Endothelial cell of umbilical vein (primary cell): ENCODE measurements around the gene LCP1. TPM values are rescaled to one million over a fixed set of nuclear protein-coding genes. Genes with fewer than 3 reads are reported as not detected.

Experiments used
- BruUV-seq: library from RNA; stranded (reverse); fragments of 400-500 nt; replicated peaks from 2 replicates; lab custom pipeline; 2021; lab: Mats Ljungman, UMichigan
- CTCF ChIA-PET: fragments of 300-600, 350-600 bp; sonication (Branson Sonifier 250); formaldehyde crosslinking; loops from one replicate; lab custom pipeline; 2021; ENCODE audit warnings: antibody characterized with exemption, inconsistent platforms; lab: Charles Lee
- POLR2A ChIA-PET: fragments of 300-600, 350-600 bp; sonication (Branson Sonifier 250); formaldehyde crosslinking; loops from one replicate; lab custom pipeline; 2021; ENCODE audit warnings: antibody characterized with exemption, inconsistent platforms; lab: Charles Lee
- DNase-seq: peaks from one replicate; pipeline ENCODE4 v3.0.0-alpha.2; 2011; ENCODE audit warnings: low read depth, low spot score
- FAIRE-seq: peaks from 2 replicates; lab custom pipeline; 2011; peaks lifted over from hg19 to GRCh38; lab: Jason Lieb, UNC
- H2AFZ ChIP-seq: 2 replicates; pipeline ENCODE4 v1.6.0; 2012; ENCODE audit warnings: low read depth, low read length, control low read depth, inconsistent platforms
- H3K27ac ChIP-seq: 2 replicates; pipeline ENCODE4 v1.5.1; 2011; ENCODE audit warnings: low read depth, mild to moderate bottlenecking, control low read depth, low read length, moderate library complexity; ENCODE audit not compliant: insufficient read depth
- H3K27me3 ChIP-seq, 2 experiments: 2 replicates each; pipeline versions ENCODE4 v1.6.0 to v1.6.1; 2011; ENCODE audit warnings: low read length in 2 of 2, mixed read lengths in 1 of 2; ENCODE audit not compliant: control insufficient read depth in 2 of 2, insufficient read depth in 2 of 2
- H3K36me3 ChIP-seq, 2 experiments: 2 replicates in 1 of 2; 3 replicates in 1 of 2; pipeline ENCODE4 v1.5.1; 2011; ENCODE audit warnings: low read length in 2 of 2, mild to moderate bottlenecking in 1 of 2, moderate library complexity in 1 of 2; ENCODE audit not compliant: control insufficient read depth in 2 of 2, insufficient read depth in 2 of 2; ENCODE audit errors: extremely low read depth in 1 of 2
- H3K4me1 ChIP-seq: 3 replicates; pipeline ENCODE4 v1.5.1; 2011; ENCODE audit warnings: mild to moderate bottlenecking, low read length; ENCODE audit not compliant: control insufficient read depth, insufficient read depth; ENCODE audit errors: extremely low read depth
- H3K4me2 ChIP-seq: 2 replicates; pipeline ENCODE4 v1.6.1; 2011; ENCODE audit warnings: low read length, control low read depth, mixed read lengths; ENCODE audit not compliant: insufficient read depth
- H3K4me3 ChIP-seq, 3 experiments: fragments of 200-600 bp in 1 of 3; sonication (generic), shearing (Covaris generic) in 1 of 3; replicated peaks in 1 of 3; 2 replicates each; pipeline ENCODE4 v1.5.1; 2011 to 2016; ENCODE audit warnings: control low read depth in 3 of 3, low read length in 3 of 3, mild to moderate bottlenecking in 2 of 3, inconsistent platforms in 1 of 3, low read depth in 1 of 3, moderate library complexity in 1 of 3; ENCODE audit not compliant: insufficient read depth in 1 of 3
- H3K79me2 ChIP-seq: 2 replicates; pipeline ENCODE4 v1.6.0; 2012; ENCODE audit warnings: low read length, inconsistent platforms; ENCODE audit not compliant: control insufficient read depth, insufficient read depth
- H3K9ac ChIP-seq: replicated peaks from 2 replicates; pipeline ENCODE3; 2011; ENCODE audit warnings: low read length, control low read depth; ENCODE audit not compliant: insufficient read depth; ENCODE audit errors: extremely low read depth
- H3K9me1 ChIP-seq: replicated peaks from 3 replicates; pipeline ENCODE4 v1.6.0; 2011; ENCODE audit warnings: mild to moderate bottlenecking, low read length; ENCODE audit not compliant: control insufficient read depth, insufficient read depth; ENCODE audit errors: extremely low read depth
- H3K9me3 ChIP-seq: replicated peaks from 2 replicates; pipeline ENCODE4 v1.5.1; 2012; ENCODE audit warnings: low read length, inconsistent platforms; ENCODE audit not compliant: control insufficient read depth, insufficient read depth
- H4K20me1 ChIP-seq: replicated peaks from 2 replicates; pipeline ENCODE3; 2011; ENCODE audit warnings: mild to moderate bottlenecking, low read length; ENCODE audit not compliant: control insufficient read depth, insufficient read depth; ENCODE audit errors: extremely low read depth
- EZH2 ChIP-seq: IDR thresholded peaks from 2 replicates; pipeline ENCODE4 v1.6.1; 2012; ENCODE audit warnings: borderline replicate concordance, low read depth, mild to moderate bottlenecking, moderate library complexity, low read length, inconsistent platforms; ENCODE audit not compliant: severe bottlenecking
- FOS ChIP-seq: IDR thresholded peaks from 2 replicates; pipeline ENCODE4 v1.6.1; 2011; ENCODE audit warnings: mild to moderate bottlenecking, low read length, moderate library complexity, borderline replicate concordance; ENCODE audit not compliant: insufficient read depth
- GATA2 ChIP-seq: IDR thresholded peaks from 2 replicates; pipeline ENCODE4 v1.7.0; 2011; ENCODE audit warnings: low read depth, mild to moderate bottlenecking, moderate library complexity, mixed read lengths, low read length; ENCODE audit not compliant: insufficient read length, insufficient read depth
- JUN ChIP-seq: IDR thresholded peaks from 2 replicates; pipeline ENCODE4 v1.6.1; 2011; ENCODE audit warnings: borderline replicate concordance, low read depth; ENCODE audit not compliant: insufficient read length, insufficient read depth
- MYC ChIP-seq: IDR thresholded peaks from one replicate; pipeline ENCODE4 v1.6.1; 2011; ENCODE audit warnings: mild to moderate bottlenecking, low read depth, low read length
- POLR2A ChIP-seq: IDR thresholded peaks from 2 replicates; pipeline ENCODE4 v1.6.1; 2012; ENCODE audit warnings: low read depth, mild to moderate bottlenecking, control low read depth, low read length
- POLR2AphosphoS5 ChIP-seq: IDR thresholded peaks from 2 replicates; pipeline ENCODE4 v1.6.1; 2012; ENCODE audit warnings: low read depth, mild to moderate bottlenecking, control low read depth, low read length, moderate library complexity; ENCODE audit not compliant: insufficient read depth
- dilution Hi-C: fragments of 300-500 bp; cut with MboI; formaldehyde crosslinking; loops from one replicate; pipeline ENCODE4 v1.15.0; 2019; ENCODE audit warnings: low sequenced_read_pairs; ENCODE audit not compliant: extremely low pct_ligation_motif_present
- intact Hi-C: fragments of 100-400 bp; cut with micrococcal nuclease; formaldehyde crosslinking; loops from one replicate; pipeline ENCODE4 v1.10.0; 2022
- polyA plus RNA-seq, 4 experiments: library from polyadenylated mRNA; depleted of rRNA in 3 of 4; stranded (reverse) in 3 of 4; unstranded in 1 of 4; fragments of >200 nt; gene quantifications; 2 replicates each; pipeline versions ENCODE4 v1.2.1 to v1.2.3, GENCODE V29; 2011 to 2012; ENCODE audit warnings: missing spikeins in 1 of 4
- total RNA-seq: library from RNA; stranded (reverse); gene quantifications from 2 replicates; pipeline ENCODE4 v1.2.3, GENCODE V29; 2021
- TF ChIP-seq, protein P1 (sequence below): IDR thresholded peaks from 2 replicates; pipeline ENCODE4 v1.6.1; 2011; ENCODE audit not compliant: insufficient read depth, insufficient read length
- TF ChIP-seq, protein P2 (sequence below), 2 donors: IDR thresholded peaks; 1 replicate in 1 of 2; 2 replicates in 1 of 2; pipeline ENCODE4 v1.5.1; 2011; ENCODE audit warnings: low read length in 2 of 2, mild to moderate bottlenecking in 2 of 2, moderate library complexity in 2 of 2, control low read depth in 1 of 2, inconsistent platforms in 1 of 2, low read depth in 1 of 2; ENCODE audit not compliant: insufficient read depth in 1 of 2; ENCODE audit errors: extremely low read depth in 1 of 2

The LCP1 gene
- total and polyA plus RNA-seq, 2 donors (not counting 3 experiments of a cell fraction or from before 2014, with no cell fraction given): 0.18 to 0.38 TPM

- H3K27me3 ChIP-seq: peaks cover 0 to 5% of the 10 kb centered on the region in 2 experiments
- FAIRE-seq (no peak), DNase-seq (no peak)
- H2AFZ ChIP-seq: no peak overlapping the region
- ChIA-PET POLR2A (no interaction called here), CTCF (interaction anchor here (0.9 to 1.3 kb wide), 2 partner anchors 13 to 14 kb away, joined by 3 to 4 read pairs; no protein-coding TSS in a partner anchor)
- H3K27ac ChIP-seq: no peak overlapping the region
- H3K79me2 ChIP-seq: no peaks in the 10 kb centered on the region
- no TSS peak for BruUV-seq
- no peak overlapping the region for H3K9ac ChIP-seq
- no peak overlapping the region for H3K4me2 ChIP-seq
- intact Hi-C loops (no loop called here), dilution Hi-C loops (no loop called here)
- H3K9me1 ChIP-seq: no peaks in the 10 kb centered on the region
- TF ChIP-seq POLR2A (no peak), POLR2AphosphoS5 (no peak), FOS (no peak), GATA2 (no peak), JUN (no peak), MYC (no peak), EZH2 (no peak)
- TF ChIP-seq, protein P1, sequence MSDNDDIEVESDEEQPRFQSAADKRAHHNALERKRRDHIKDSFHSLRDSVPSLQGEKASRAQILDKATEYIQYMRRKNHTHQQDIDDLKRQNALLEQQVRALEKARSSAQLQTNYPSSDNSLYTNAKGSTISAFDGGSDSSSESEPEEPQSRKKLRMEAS: no peak
- TF ChIP-seq, protein P2, sequence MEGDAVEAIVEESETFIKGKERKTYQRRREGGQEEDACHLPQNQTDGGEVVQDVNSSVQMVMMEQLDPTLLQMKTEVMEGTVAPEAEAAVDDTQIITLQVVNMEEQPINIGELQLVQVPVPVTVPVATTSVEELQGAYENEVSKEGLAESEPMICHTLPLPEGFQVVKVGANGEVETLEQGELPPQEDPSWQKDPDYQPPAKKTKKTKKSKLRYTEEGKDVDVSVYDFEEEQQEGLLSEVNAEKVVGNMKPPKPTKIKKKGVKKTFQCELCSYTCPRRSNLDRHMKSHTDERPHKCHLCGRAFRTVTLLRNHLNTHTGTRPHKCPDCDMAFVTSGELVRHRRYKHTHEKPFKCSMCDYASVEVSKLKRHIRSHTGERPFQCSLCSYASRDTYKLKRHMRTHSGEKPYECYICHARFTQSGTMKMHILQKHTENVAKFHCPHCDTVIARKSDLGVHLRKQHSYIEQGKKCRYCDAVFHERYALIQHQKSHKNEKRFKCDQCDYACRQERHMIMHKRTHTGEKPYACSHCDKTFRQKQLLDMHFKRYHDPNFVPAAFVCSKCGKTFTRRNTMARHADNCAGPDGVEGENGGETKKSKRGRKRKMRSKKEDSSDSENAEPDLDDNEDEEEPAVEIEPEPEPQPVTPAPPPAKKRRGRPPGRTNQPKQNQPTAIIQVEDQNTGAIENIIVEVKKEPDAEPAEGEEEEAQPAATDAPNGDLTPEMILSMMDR (IDR thresholded peaks at IDR 0.05; ENCODE audit: extremely low read depth in 1 of 2, insufficient read depth in 1 of 2, low read depth in 1 of 2, low read length in 2 of 2): no peak
- H3K4me3 ChIP-seq: no peak overlapping the region
- H3K4me1 ChIP-seq: no peaks in the 10 kb centered on the region
- no peaks in the 10 kb centered on the region for H3K36me3 ChIP-seq
- H4K20me1 ChIP-seq: no peaks in the 10 kb centered on the region
- H3K9me3 ChIP-seq: no peaks in the 10 kb centered on the region
Measured at GRCh38 chr13:46082324-46082723, 99.7 kb downstream of the LCP1 start.
